Muscle layer of colon (tissue), 2 donors: Measurements from ENCODE around the gene SLIT3.

Experiments used
- H3K27ac ChIP-seq: one replicate; pipeline ENCODE4 v1.7.0; 2013; ENCODE audit warnings: low read depth, mild to moderate bottlenecking, low read length, moderate library complexity
- H3K27me3 ChIP-seq, 2 donors: one replicate each; pipeline ENCODE4 v1.7.0; 2013; ENCODE audit warnings: low read length in 2 of 2, mild to moderate bottlenecking in 2 of 2; ENCODE audit not compliant: insufficient read depth in 2 of 2, control insufficient read depth in 1 of 2
- H3K36me3 ChIP-seq: one replicate; pipeline ENCODE4 v1.7.0; 2013; ENCODE audit warnings: mild to moderate bottlenecking, low read length; ENCODE audit not compliant: insufficient read depth
- H3K4me1 ChIP-seq: one replicate; pipeline ENCODE4 v1.7.0; 2013; ENCODE audit warnings: mild to moderate bottlenecking, low read length; ENCODE audit not compliant: insufficient read depth
- H3K4me3 ChIP-seq, 2 donors: one replicate each; pipeline ENCODE4 v1.7.0; 2013; ENCODE audit warnings: low read length in 2 of 2, low read depth in 1 of 2, mild to moderate bottlenecking in 1 of 2, moderate library complexity in 1 of 2
- H3K9ac ChIP-seq: one replicate; pipeline ENCODE4 v1.7.0; 2013; ENCODE audit warnings: low read length
- H3K9me3 ChIP-seq: one replicate; pipeline ENCODE4 v1.7.0; 2013; ENCODE audit warnings: mild to moderate bottlenecking, low read length
- donor health status: abdominal sarcoma.
- donor health status: Adenocarcinoma of cecum.

SLIT3 gene

GRCh38 chr5:168697034-168697720 lies 603.8 kb downstream of the SLIT3 start:
- Histone ChIP-seq H3K27ac (no peak overlapping the region), H3K4me1 (no peaks in the 10 kb centered on the region), H3K4me3 (no peak overlapping the region), H3K9ac (no peak overlapping the region), H3K9me3 (no peaks in the 10 kb centered on the region), H3K36me3 (peaks cover 8% of the 10 kb centered on the region), H3K27me3 (no peaks in the 10 kb centered on the region)

GRCh38 chr5:168696611-168697010 lies 604.3 kb downstream of the SLIT3 start:
- Histone ChIP-seq H3K27me3 (no peaks in the 10 kb centered on the region), H3K27ac (no peak overlapping the region), H3K4me1 (no peaks in the 10 kb centered on the region), H3K36me3 (peaks cover 8% of the 10 kb centered on the region), H3K9ac (no peak overlapping the region), H3K4me3 (no peak overlapping the region), H3K9me3 (no peaks in the 10 kb centered on the region)

GRCh38 chr5:168695301-168695835 lies 605.6 kb downstream of the SLIT3 start:
- Histone ChIP-seq H3K27me3 (no peaks in the 10 kb centered on the region), H3K36me3 (peaks cover 8% of the 10 kb centered on the region), H3K9ac (no peak overlapping the region), H3K4me3 (no peak overlapping the region), H3K9me3 (no peaks in the 10 kb centered on the region), H3K4me1 (no peaks in the 10 kb centered on the region), H3K27ac (no peak overlapping the region)

DNA sequence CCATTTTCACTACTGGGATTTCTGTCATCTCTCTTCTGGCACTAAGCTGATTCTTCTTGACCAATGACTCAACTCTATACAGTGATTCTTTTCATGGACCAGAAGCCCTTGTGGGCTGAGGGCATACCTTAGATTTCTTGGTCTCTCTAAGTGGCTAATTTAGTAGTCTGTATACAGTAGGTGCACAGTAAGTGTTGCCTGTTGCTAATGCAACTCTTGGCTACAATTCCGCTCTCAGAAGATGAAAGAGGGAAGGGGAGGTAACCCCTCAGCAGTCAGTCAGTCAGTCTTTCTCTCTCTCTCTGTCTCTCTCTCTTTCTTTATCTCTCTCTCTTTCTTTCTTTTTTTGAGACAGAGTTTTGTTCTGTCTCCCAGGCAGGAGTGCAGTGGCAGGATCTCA lies 606.6 kb downstream of the SLIT3 start:
- H3K9me3 ChIP-seq, result no peaks in the 10 kb centered on the region
- no peak overlapping the region for H3K9ac ChIP-seq
- no peaks in the 10 kb centered on the region for H3K4me1 ChIP-seq
- H3K36me3 ChIP-seq, result peaks cover 8% of the 10 kb centered on the region
- no peaks in the 10 kb centered on the region for H3K27me3 ChIP-seq
- no peak overlapping the region for H3K27ac ChIP-seq
- H3K4me3 ChIP-seq, result no peak overlapping the region

DNA sequence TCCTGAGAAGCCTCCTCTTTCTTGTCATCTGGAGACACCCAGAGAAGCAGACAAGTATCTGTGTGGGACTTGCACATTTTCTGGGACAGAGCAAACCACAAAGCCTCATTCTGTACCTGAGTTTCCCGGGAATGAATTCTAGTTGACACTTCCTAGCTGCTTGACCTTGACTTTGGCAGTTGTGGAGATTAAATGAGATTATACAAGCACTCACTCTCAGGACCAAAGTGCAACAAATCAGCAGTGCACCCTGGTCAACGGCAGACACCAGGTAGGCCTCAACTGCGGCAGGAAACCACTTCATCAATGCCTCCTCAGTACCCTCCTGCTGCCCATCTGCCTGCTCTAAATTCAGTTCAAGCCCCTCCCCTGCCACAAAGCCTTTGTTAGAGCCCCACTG lies 607.1 kb downstream of the SLIT3 start:
- Histone ChIP-seq H3K4me3 (no peak overlapping the region), H3K9ac (no peak overlapping the region), H3K27me3 (no peaks in the 10 kb centered on the region), H3K9me3 (no peaks in the 10 kb centered on the region), H3K36me3 (peaks cover 8% of the 10 kb centered on the region), H3K27ac (no peak overlapping the region), H3K4me1 (no peaks in the 10 kb centered on the region)

- Histone ChIP-seq H3K9ac (no peak overlapping the region), H3K4me3 (no peak overlapping the region)
These were observed 607.6 kb downstream of the SLIT3 start for GRCh38 chr5:168693297-168693696.

GRCh38 chr5:168691891-168692290 lies 609.0 kb downstream of the SLIT3 start:
- Histone ChIP-seq H3K4me1 (no peaks in the 10 kb centered on the region), H3K27ac (no peak overlapping the region), H3K9ac (no peak overlapping the region), H3K9me3 (no peaks in the 10 kb centered on the region), H3K36me3 (peaks cover 8% of the 10 kb centered on the region), H3K27me3 (no peaks in the 10 kb centered on the region), H3K4me3 (no peak overlapping the region)

More at GRCh38 chr5:168693297-168693696, 607.6 kb downstream of the SLIT3 start:
- Histone ChIP-seq H3K27ac (no peak overlapping the region), H3K4me1 (no peaks in the 10 kb centered on the region), H3K27me3 (no peaks in the 10 kb centered on the region), H3K9me3 (no peaks in the 10 kb centered on the region), H3K36me3 (peaks cover 8% of the 10 kb centered on the region)

DNA sequence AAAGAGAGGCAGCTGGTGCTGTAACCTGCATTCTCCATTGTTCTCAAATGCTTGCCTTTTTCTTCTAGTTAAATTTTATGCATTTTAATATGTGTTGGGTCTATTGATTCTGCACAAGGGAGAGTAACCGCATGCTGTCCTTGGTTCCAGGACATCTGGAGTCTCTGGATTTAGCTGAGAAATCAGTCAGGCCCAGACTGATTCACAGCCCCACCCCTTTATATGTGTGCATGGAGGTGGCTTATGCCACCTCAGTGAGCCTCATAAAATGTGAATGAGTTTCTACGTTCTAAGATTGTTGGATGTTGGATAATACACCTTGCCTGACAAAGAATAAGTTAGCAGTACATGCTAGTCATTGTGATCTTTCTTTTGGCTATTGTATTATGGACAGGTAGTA lies 611.7 kb downstream of the SLIT3 start:
- no peak overlapping the region for H3K9ac ChIP-seq
- no peaks in the 10 kb centered on the region for H3K36me3 ChIP-seq
- no peaks in the 10 kb centered on the region for H3K4me1 ChIP-seq
- H3K27me3 ChIP-seq, result no peaks in the 10 kb centered on the region
- H3K27ac ChIP-seq, result no peak overlapping the region
- no peak overlapping the region for H3K4me3 ChIP-seq
- no peaks in the 10 kb centered on the region for H3K9me3 ChIP-seq

DNA sequence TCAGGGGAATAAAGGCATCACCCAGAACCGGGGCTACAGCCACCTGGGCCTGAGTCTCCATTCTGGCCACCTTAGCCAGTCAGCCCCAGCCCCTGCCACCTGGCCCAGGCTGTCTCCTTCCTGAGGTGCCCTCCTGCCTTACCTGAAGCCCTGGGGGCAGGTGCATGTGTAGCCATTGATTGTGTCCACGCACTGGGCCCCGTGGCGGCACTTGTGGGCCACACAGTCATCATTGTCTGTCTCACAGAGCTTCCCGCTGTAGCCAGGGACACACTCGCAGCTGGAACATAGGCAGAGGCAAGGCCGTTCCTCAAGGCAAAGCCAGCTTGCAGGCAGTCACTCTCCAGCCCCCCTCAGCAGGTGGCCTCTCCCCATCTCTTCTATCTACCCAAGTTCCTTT lies 614.1 kb downstream of the SLIT3 start:
- Histone ChIP-seq H3K27me3 (no peaks in the 10 kb centered on the region), H3K4me1 (no peaks in the 10 kb centered on the region), H3K27ac (no peak overlapping the region), H3K36me3 (no peaks in the 10 kb centered on the region), H3K9me3 (no peaks in the 10 kb centered on the region), H3K9ac (no peak overlapping the region), H3K4me3 (no peak overlapping the region)

- Histone ChIP-seq H3K27ac (no peak overlapping the region), H3K9ac (no peak overlapping the region), H3K27me3 (no peaks in the 10 kb centered on the region), H3K36me3 (no peaks in the 10 kb centered on the region), H3K9me3 (no peaks in the 10 kb centered on the region), H3K4me1 (no peaks in the 10 kb centered on the region), H3K4me3 (no peak overlapping the region)
These were observed 615.4 kb downstream of the SLIT3 start for GRCh38 chr5:168685566-168685965.

DNA sequence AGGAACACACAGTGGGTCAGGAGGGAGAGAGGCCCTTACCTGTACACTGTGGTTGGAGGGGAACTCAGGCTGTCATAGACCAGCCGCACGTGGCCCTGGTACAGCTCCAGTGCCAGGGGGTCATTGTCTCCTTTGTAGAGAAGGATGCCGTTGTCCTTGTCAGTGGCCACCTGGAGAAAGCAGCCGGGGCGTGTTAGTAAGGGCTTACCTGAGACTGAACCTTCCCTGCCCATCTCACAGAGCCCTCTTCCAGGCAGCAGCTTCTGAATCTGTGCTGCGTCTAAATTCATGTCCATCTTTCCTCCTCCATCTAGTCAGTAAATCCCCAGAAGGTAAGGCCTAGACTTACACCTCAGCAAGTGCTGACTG lies 617.0 kb downstream of the SLIT3 start:
- Histone ChIP-seq H3K36me3 (no peaks in the 10 kb centered on the region), H3K27me3 (no peaks in the 10 kb centered on the region), H3K4me1 (no peaks in the 10 kb centered on the region), H3K4me3 (no peak overlapping the region), H3K27ac (no peak overlapping the region), H3K9me3 (no peaks in the 10 kb centered on the region), H3K9ac (no peak overlapping the region)

DNA sequence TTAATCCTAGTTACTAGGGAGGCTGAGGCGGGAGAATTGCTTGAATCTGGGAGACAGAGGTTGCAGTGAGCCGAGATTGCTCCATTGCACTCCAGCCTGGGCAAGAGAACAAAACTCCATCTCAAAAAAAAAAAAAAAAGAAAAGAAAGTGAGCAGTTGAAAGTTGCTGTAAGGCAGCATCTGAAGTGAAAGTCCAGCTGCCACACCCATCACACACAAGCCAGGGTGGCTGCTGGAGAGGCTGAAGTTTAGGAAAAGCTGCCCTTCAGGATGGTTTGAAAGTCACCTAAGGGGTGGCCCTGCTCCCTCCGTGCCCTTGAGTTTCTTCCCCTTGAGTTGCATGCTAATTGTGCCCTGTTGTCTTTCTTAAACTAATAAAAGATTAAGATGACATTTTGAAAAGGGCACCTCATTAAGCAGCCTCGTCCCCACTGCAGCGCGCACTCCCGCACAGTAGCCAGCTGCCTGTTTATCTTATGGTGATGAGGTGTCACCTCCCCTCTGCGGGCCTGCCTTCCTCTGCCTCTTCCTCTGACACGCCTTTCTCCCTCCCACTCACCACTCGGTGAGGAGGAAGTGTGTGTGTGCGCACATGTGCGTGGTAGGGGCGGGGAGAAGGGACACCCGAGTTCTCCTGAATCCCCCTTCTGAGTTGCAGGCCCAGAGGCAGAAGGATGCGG lies 617.6 kb downstream of the SLIT3 start:
- Histone ChIP-seq H3K4me1 (no peaks in the 10 kb centered on the region), H3K9ac (no peak overlapping the region), H3K27ac (no peak overlapping the region), H3K9me3 (no peaks in the 10 kb centered on the region), H3K4me3 (no peak overlapping the region), H3K36me3 (no peaks in the 10 kb centered on the region), H3K27me3 (no peaks in the 10 kb centered on the region)
